ENCODE results near the gene CD44. TPM values are rescaled to one million over a fixed set of nuclear protein-coding genes. Genes with fewer than 3 reads are reported as not detected.

The CD44 gene
- polyA plus RNA-seq, 1 of the 3 experiments (the other 2 are of a cell fraction) = 457 TPM

DNA sequence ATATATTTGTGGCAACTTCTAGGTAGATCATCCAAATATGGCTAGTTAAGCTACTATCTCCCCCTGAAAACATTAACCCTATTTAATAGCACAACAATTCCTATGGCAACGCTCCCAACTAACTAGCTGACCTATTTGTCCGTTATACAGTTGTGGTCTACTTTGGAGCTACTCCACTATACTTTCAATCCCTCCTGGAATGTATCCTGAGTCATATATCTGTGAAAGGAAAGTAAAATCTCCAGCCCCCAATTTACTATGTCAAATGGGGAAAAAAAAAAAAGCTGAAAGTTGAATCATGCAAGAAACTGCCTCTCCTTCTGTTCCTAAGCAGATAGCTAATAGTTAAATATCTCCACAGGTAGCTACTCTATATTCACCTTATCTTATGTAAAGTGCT lies 128.5 kb downstream of the CD44 start (continued):
- TF ChIP-seq EZH2phosphoT487 (IDR thresholded peaks at IDR 0.05; ENCODE audit: borderline replicate concordance, low read depth) = no peak
- TF ChIP-seq, protein P1, sequence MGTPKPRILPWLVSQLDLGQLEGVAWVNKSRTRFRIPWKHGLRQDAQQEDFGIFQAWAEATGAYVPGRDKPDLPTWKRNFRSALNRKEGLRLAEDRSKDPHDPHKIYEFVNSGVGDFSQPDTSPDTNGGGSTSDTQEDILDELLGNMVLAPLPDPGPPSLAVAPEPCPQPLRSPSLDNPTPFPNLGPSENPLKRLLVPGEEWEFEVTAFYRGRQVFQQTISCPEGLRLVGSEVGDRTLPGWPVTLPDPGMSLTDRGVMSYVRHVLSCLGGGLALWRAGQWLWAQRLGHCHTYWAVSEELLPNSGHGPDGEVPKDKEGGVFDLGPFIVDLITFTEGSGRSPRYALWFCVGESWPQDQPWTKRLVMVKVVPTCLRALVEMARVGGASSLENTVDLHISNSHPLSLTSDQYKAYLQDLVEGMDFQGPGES (IDR thresholded peaks at IDR 0.05; ENCODE audit: low read depth, low read length) = no peak
- peak; percentile 40 for TF ChIP-seq NFIC (IDR thresholded peaks at IDR 0.05; ENCODE audit: borderline replicate concordance)
- no peak for TF ChIP-seq RCOR1 (IDR thresholded peaks at IDR 0.05; ENCODE audit: low read length)
- TF ChIP-seq, protein P2, sequence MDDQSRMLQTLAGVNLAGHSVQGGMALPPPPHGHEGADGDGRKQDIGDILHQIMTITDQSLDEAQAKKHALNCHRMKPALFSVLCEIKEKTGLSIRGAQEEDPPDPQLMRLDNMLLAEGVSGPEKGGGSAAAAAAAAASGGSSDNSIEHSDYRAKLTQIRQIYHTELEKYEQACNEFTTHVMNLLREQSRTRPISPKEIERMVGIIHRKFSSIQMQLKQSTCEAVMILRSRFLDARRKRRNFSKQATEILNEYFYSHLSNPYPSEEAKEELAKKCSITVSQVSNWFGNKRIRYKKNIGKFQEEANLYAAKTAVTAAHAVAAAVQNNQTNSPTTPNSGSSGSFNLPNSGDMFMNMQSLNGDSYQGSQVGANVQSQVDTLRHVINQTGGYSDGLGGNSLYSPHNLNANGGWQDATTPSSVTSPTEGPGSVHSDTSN (IDR thresholded peaks at IDR 0.05) = peak; percentile 37; the same call in 1 of the 2 replicates
- TF ChIP-seq JUND (IDR thresholded peaks at IDR 0.05) = peak; percentile 74
- no peak for TF ChIP-seq MEF2A (IDR thresholded peaks at IDR 0.05; ENCODE audit: borderline replicate concordance, low read depth)
- no peak for TF ChIP-seq TAF1 (IDR thresholded peaks at IDR 0.05; ENCODE audit: borderline replicate concordance, low read depth, low read length)

DNA sequence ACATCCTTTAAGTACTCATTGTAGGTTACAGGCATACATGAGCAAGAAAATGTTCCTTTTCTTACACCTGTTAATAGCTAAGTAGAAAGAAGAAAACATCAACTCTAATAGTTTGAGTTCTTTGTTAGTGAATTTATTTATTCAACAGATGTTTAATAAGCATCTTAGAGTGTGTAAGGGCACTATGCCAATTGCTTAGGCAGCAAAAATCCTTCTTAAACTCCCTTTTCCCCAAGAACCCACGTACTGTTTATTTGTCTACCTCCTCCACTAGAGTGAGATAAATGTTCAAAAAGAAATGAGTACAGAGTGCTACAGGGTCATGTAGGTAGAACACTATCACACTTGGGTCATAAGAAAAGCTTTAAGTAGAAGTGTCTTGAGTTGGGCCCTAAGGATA lies 131.4 kb downstream of the CD44 start:
- TF ChIP-seq, protein P3, sequence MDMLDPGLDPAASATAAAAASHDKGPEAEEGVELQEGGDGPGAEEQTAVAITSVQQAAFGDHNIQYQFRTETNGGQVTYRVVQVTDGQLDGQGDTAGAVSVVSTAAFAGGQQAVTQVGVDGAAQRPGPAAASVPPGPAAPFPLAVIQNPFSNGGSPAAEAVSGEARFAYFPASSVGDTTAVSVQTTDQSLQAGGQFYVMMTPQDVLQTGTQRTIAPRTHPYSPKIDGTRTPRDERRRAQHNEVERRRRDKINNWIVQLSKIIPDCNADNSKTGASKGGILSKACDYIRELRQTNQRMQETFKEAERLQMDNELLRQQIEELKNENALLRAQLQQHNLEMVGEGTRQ (IDR thresholded peaks at IDR 0.05; ENCODE audit: borderline replicate concordance, low read depth, low read length) = no peak
- TF ChIP-seq RAD21 (IDR thresholded peaks at IDR 0.05; ENCODE audit: low read length) = no peak
- no peak for TF ChIP-seq FOSL2 (IDR thresholded peaks at IDR 0.05; ENCODE audit: borderline replicate concordance, low read depth)
- TF ChIP-seq, protein P1 (IDR thresholded peaks at IDR 0.05; ENCODE audit: low read depth, low read length) = no peak
- TF ChIP-seq CHD2 (IDR thresholded peaks at IDR 0.05; ENCODE audit: low read length, partially characterized antibody) = no peak
- no peak for TF ChIP-seq NRF1 (IDR thresholded peaks at IDR 0.05; ENCODE audit: low read depth, low read length)
- TF ChIP-seq RXRA (IDR thresholded peaks at IDR 0.05; ENCODE audit: borderline replicate concordance, low read depth) = no peak
- 57% methylated on average over 1 of the region's 1 CpG for WGBS (ENCODE audit: low lambda C conversion rate)
- Histone ChIP-seq H4K20me1 (ENCODE audit: insufficient read depth) (no peaks in the 10 kb centered on the region), H3K4me1 (ENCODE audit: control insufficient read depth in 1 of 2, insufficient read depth in 2 of 2, low read depth in 1 of 2, low read length in 1 of 2) (peaks cover under 1 to 10% of the 10 kb centered on the region in 2 experiments; a peak in 2 of 4 replicates), H3K4me3 (ENCODE audit: low read depth in 2 of 2, low read length in 1 of 2) (no peak overlapping the region), H3K27me3 (ENCODE audit: insufficient read depth) (no peaks in the 10 kb centered on the region), H3K27ac (ENCODE audit: low read depth in 2 of 2, low read length in 1 of 2) (no peak overlapping the region), H3K9ac (no peak overlapping the region), H3K9me3 (no peaks in the 10 kb centered on the region), H3K9me2 (no peaks in the 10 kb centered on the region), H3K79me2 (ENCODE audit: insufficient read depth) (no peaks in the 10 kb centered on the region), H3K36me3 (replicated peaks in 1 of 2; ENCODE audit: control insufficient read depth in 1 of 2, insufficient read depth in 2 of 2, low read length in 1 of 2) (no peaks in the 10 kb centered on the region), H2AFZ (ENCODE audit: low read depth) (no peak overlapping the region), H3F3A (replicated peaks; ENCODE audit: insufficient read depth) (peaks cover 8% of the 10 kb centered on the region), H3K4me2 (no peak overlapping the region)
- ChIA-PET CTCF (no interaction called here), POLR2A (no interaction called here)
- DNase-seq = no peak
